Breast epithelium (tissue), 4 donors: Measurements from ENCODE around the gene ARHGEF19. TPM values are rescaled to one million over a fixed set of nuclear protein-coding genes. Genes with fewer than 3 reads are reported as not detected.

ENCODE experiments used
- DNase-seq, 2 donors: peaks; one replicate each; pipeline ENCODE4 v3.0.0-alpha.2; 2019; ENCODE audit warnings: low spot score in 2 of 2
- H3K27ac ChIP-seq, 2 donors: fragments of 200-600 bp; sonication (generic) in 1 of 2; one replicate each; pipeline ENCODE4 v1.5.1; 2016 to 2019; ENCODE audit warnings: mild to moderate bottlenecking in 1 of 2
- H3K27me3 ChIP-seq, 2 donors: fragments of 200-600 bp; sonication (generic) in 1 of 2; one replicate each; pipeline versions ENCODE4 v1.5.1 to v1.6.0; 2017 to 2019; ENCODE audit warnings: control low read depth in 1 of 2, mild to moderate bottlenecking in 1 of 2
- H3K36me3 ChIP-seq: fragments of 200-600 bp; one replicate; pipeline ENCODE4 v1.5.1; 2019
- H3K4me1 ChIP-seq, 2 donors: fragments of 200-600 bp; sonication (generic); one replicate each; pipeline ENCODE4 v1.5.1; 2016 to 2019; ENCODE audit warnings: control low read depth in 1 of 2
- H3K4me3 ChIP-seq, 3 donors: fragments of 200-600 bp; sonication (generic); 1 replicate in 2 of 3; 2 replicates in 1 of 3; pipeline ENCODE4 v1.5.1; 2016 to 2019; ENCODE audit warnings: mild to moderate bottlenecking in 3 of 3, moderate library complexity in 2 of 3
- H3K9me3 ChIP-seq, 2 donors: fragments of 200-600 bp; sonication (generic) in 1 of 2; one replicate each; pipeline ENCODE4 v1.5.1; 2016 to 2019; ENCODE audit warnings: control low read depth in 1 of 2
- CTCF ChIP-seq, 3 donors: fragments of 450-650 bp; IDR thresholded peaks; one replicate each; pipeline ENCODE4 v1.5.1; 2016 to 2017; ENCODE audit warnings: antibody characterized with exemption in 3 of 3, mild to moderate bottlenecking in 3 of 3, moderate library complexity in 3 of 3
- POLR2A ChIP-seq: fragments of 450-650 bp; IDR thresholded peaks from one replicate; pipeline ENCODE4 v1.6.1; 2016; ENCODE audit warnings: antibody characterized with exemption, mild to moderate bottlenecking, moderate library complexity
- POLR2AphosphoS5 ChIP-seq, 3 donors: sonication (generic); formaldehyde crosslinking; IDR thresholded peaks; one replicate each; pipeline ENCODE4 v1.6.1; 2017; ENCODE audit warnings: antibody characterized with exemption in 3 of 3
- intact Hi-C: fragments of 100-400 bp; cut with DNase I; formaldehyde crosslinking; loops from one replicate; pipeline ENCODE4 v1.15.1; 2023; ENCODE audit warnings: low total_unique reads
- total RNA-seq, 3 donors: library from RNA; depleted of rRNA; stranded (reverse); fragments of >200 nt; gene quantifications; one replicate each; pipeline ENCODE4 v1.1.0, GENCODE V29; 2016

Gene ARHGEF19
- total RNA-seq, 3 donors from 2014 or later, result 7.5 to 18.0 (median 12.9) TPM

- Histone ChIP-seq H3K4me1 (peaks cover 0 to 4% of the 10 kb centered on the region in 2 donors), H3K4me3 (no peak overlapping the region), H3K27ac (no peak overlapping the region), H3K9me3 (no peaks in the 10 kb centered on the region), H3K36me3 (no peaks in the 10 kb centered on the region), H3K27me3 (no peaks in the 10 kb centered on the region)
- DNase-seq, result no peak
- intact Hi-C loops, result no loop called here
- TF ChIP-seq POLR2A (no peak), CTCF (IDR thresholded peaks at IDR 0.05) (peak; percentile 94 to 99 (median 98)), POLR2AphosphoS5 (IDR thresholded peaks at IDR 0.05) (peak; percentile 40 to 64 (median 60))
Observed at GRCh38 chr1:16187748-16188401, 24.6 kb downstream of the ARHGEF19 start.

- Histone ChIP-seq H3K36me3 (no peaks in the 10 kb centered on the region), H3K9me3 (no peaks in the 10 kb centered on the region), H3K4me1 (peaks cover 4 to 7% of the 10 kb centered on the region in 2 donors), H3K4me3 (no peak overlapping the region), H3K27me3 (no peaks in the 10 kb centered on the region), H3K27ac (peak overlapping the region in 1 of 2 donors; percentile 17)
- TF ChIP-seq POLR2AphosphoS5 (IDR thresholded peaks at IDR 0.05) (no peak), POLR2A (no peak), CTCF (IDR thresholded peaks at IDR 0.05) (no peak)
- intact Hi-C loops, result no loop called here
- DNase-seq, result no peak
Observed at GRCh38 chr1:16186655-16187235, 25.7 kb downstream of the ARHGEF19 start.

GRCh38 chr1:16184557-16185303 is 27.7 kb downstream of the ARHGEF19 start:
- Histone ChIP-seq H3K4me3 (no peak overlapping the region), H3K9me3 (no peaks in the 10 kb centered on the region), H3K27me3 (no peaks in the 10 kb centered on the region), H3K4me1 (peaks cover 11 to 22% of the 10 kb centered on the region in 2 donors), H3K27ac (peak overlapping the region; percentile 62 to 97), H3K36me3 (no peaks in the 10 kb centered on the region)
- intact Hi-C loops, result loop anchor here (2.0 kb wide), 1 partner anchor 102 kb away; no protein-coding TSS in a partner anchor
- TF ChIP-seq POLR2A (no peak), CTCF (IDR thresholded peaks at IDR 0.05) (no peak), POLR2AphosphoS5 (IDR thresholded peaks at IDR 0.05) (no peak)
- DNase-seq, result no peak

- H3K27me3 ChIP-seq, result no peaks in the 10 kb centered on the region
- intact Hi-C loops, result loop anchor here (2.0 kb wide), 1 partner anchor 101 kb away; no protein-coding TSS in a partner anchor
- H3K27ac ChIP-seq, result peak overlapping the region; percentile 62 to 97
- no peaks in the 10 kb centered on the region for H3K36me3 ChIP-seq
- no peak overlapping the region for H3K4me3 ChIP-seq
- peaks cover 11 to 22% of the 10 kb centered on the region in 2 donors for H3K4me1 ChIP-seq
- no peaks in the 10 kb centered on the region for H3K9me3 ChIP-seq
- DNase-seq, result no peak
- TF ChIP-seq CTCF (IDR thresholded peaks at IDR 0.05), result no peak
- TF ChIP-seq POLR2AphosphoS5 (IDR thresholded peaks at IDR 0.05), result no peak
- no peak for TF ChIP-seq POLR2A
Observed at GRCh38 chr1:16183765-16184556, 28.5 kb downstream of the ARHGEF19 start.
